CD1c-positive myeloid dendritic cell (primary cell): Measurements from ENCODE around the gene ARIH1.
"Not testable (repeated sequence)": the region's sequence is repeated elsewhere in the genome, so short reads cannot be mapped to it uniquely, and the experiment has no call there.

ENCODE experiments used
- DNase-seq: peaks from one replicate; pipeline ENCODE4 v3.0.0-alpha.2; 2016; ENCODE audit errors: extremely low spot score

ARIH1 gene

GRCh38 chr15:72604794-72605193 lies 130.7 kb downstream of the ARIH1 start:
- DNase-seq: no peak

- not testable (repeated sequence) for DNase-seq
These were observed 134.0 kb downstream of the ARIH1 start for GRCh38 chr15:72608084-72608483.

- no peak for DNase-seq
These were observed 135.7 kb downstream of the ARIH1 start for GRCh38 chr15:72609862-72610261.

GRCh38 chr15:72612324-72612723 lies 138.2 kb downstream of the ARIH1 start:
- DNase-seq: not testable (repeated sequence)

- DNase-seq: no peak
These were observed 140.8 kb downstream of the ARIH1 start for GRCh38 chr15:72614810-72615532.

- DNase-seq: not testable (repeated sequence)
These were observed 141.6 kb downstream of the ARIH1 start for GRCh38 chr15:72615533-72616233.

GRCh38 chr15:72616491-72617210 lies 142.5 kb downstream of the ARIH1 start:
- no peak for DNase-seq

- not testable (repeated sequence) for DNase-seq
These were observed 149.7 kb downstream of the ARIH1 start for GRCh38 chr15:72623854-72624253.

GRCh38 chr15:72626153-72626552 lies 152.0 kb downstream of the ARIH1 start:
- not testable (repeated sequence) for DNase-seq

GRCh38 chr15:72628249-72629067 lies 154.3 kb downstream of the ARIH1 start:
- DNase-seq: not testable (repeated sequence)

GRCh38 chr15:72629068-72629570 lies 155.0 kb downstream of the ARIH1 start:
- not testable (repeated sequence) for DNase-seq

- peak; percentile 79 for DNase-seq
These were observed 162.6 kb downstream of the ARIH1 start for GRCh38 chr15:72636519-72637282.

- DNase-seq: not testable (repeated sequence)
These were observed 165.8 kb downstream of the ARIH1 start for GRCh38 chr15:72639759-72640483.

- DNase-seq: not testable (repeated sequence)
These were observed 168.1 kb downstream of the ARIH1 start for GRCh38 chr15:72642271-72642670.

- DNase-seq: not testable (repeated sequence)
These were observed 174.6 kb downstream of the ARIH1 start for GRCh38 chr15:72648631-72649253.
